ENCODE measurements around the gene CNTFR. TPM values are rescaled to one million over a fixed set of nuclear protein-coding genes. Genes with fewer than 3 reads are reported as not detected.
A peak's percentile ranks its signal among the peaks of the same experiment; 100 is the strongest.

The CNTFR gene
- total and polyA plus RNA-seq, 2 experiments from 2014 or later, result 0.73 to 1.9 TPM

- no peak overlapping the region; the same call in 2 of the 3 replicates for H3K4me3 Mint-ChIP-seq
- Histone ChIP-seq H3K27ac (ENCODE audit: low read depth) (no peak overlapping the region), H3K36me3 (ENCODE audit: insufficient read depth) (no peaks in the 10 kb centered on the region), H4K20me1 (replicated peaks; ENCODE audit: insufficient read depth) (no peaks in the 10 kb centered on the region; the same call in 1 of the 2 replicates), H3K4me1 (ENCODE audit: insufficient read depth) (peaks cover 23% of the 10 kb centered on the region), H3K9me2 (ENCODE audit: insufficient read depth) (no peaks in the 10 kb centered on the region), H2AFZ (no peak overlapping the region), H3K27me3 (ENCODE audit: insufficient read depth) (no peaks in the 10 kb centered on the region), H3F3A (replicated peaks; ENCODE audit: low read depth) (no peaks in the 10 kb centered on the region), H3K79me2 (replicated peaks; ENCODE audit: insufficient read depth) (no peaks in the 10 kb centered on the region), H3K4me2 (no peak overlapping the region; the same call in 1 of the 2 replicates), H3K4me3 (no peak overlapping the region)
- H3K9me3 Mint-ChIP-seq, result no peaks in the 10 kb centered on the region
- TF ChIP-seq ETS1 (IDR thresholded peaks at IDR 0.05) (no peak), EZH2phosphoT487 (IDR thresholded peaks at IDR 0.05; ENCODE audit: unreplicated experiment) (no peak)
- no peaks in the 10 kb centered on the region for H3K36me3 Mint-ChIP-seq (ENCODE audit: low read depth)
- peaks cover 15% of the 10 kb centered on the region for H3K27me3 Mint-ChIP-seq (ENCODE audit: insufficient read depth, low read depth, poor library complexity)
- DNase-seq (ENCODE audit: low spot score), result no peak
- H3K4me1 Mint-ChIP-seq, result peaks cover 41% of the 10 kb centered on the region
- ATAC-seq, result no peak
- H3K27ac Mint-ChIP-seq, result no peak overlapping the region
Measured at GRCh38 chr9:34560599-34561214, 28.8 kb downstream of the CNTFR start.

GRCh38 chr9:34559624-34560455 is 29.7 kb downstream of the CNTFR start:
- no peak overlapping the region for H3K27ac Mint-ChIP-seq
- peaks cover 19% of the 10 kb centered on the region for H3K27me3 Mint-ChIP-seq (ENCODE audit: insufficient read depth, low read depth, poor library complexity)
- no peaks in the 10 kb centered on the region for H3K36me3 Mint-ChIP-seq (ENCODE audit: low read depth)
- H4K20me1 ChIP-seq (replicated peaks; ENCODE audit: insufficient read depth), result no peaks in the 10 kb centered on the region; the same call in 1 of the 2 replicates
- H3K4me3 Mint-ChIP-seq, result peak overlapping the region; percentile 42
- H3K27me3 ChIP-seq (ENCODE audit: insufficient read depth), result no peaks in the 10 kb centered on the region
- no peaks in the 10 kb centered on the region for H3K79me2 ChIP-seq (replicated peaks; ENCODE audit: insufficient read depth)
- DNase-seq (ENCODE audit: low spot score) (no peak), ATAC-seq (peak; percentile 56)
- no peaks in the 10 kb centered on the region for H3K9me3 Mint-ChIP-seq
- 0 out of 2 replicates have a peak overlapping the region, but pooled peaks have one; percentile 23 for H2AFZ ChIP-seq
- no peak overlapping the region for H3K4me3 ChIP-seq
- no peaks in the 10 kb centered on the region for H3F3A ChIP-seq (replicated peaks; ENCODE audit: low read depth)
- H3K4me2 ChIP-seq, result peak overlapping the region; percentile 62; the same call in 1 of the 2 replicates
- H3K27ac ChIP-seq (ENCODE audit: low read depth), result no peak overlapping the region
- peaks cover 41% of the 10 kb centered on the region for H3K4me1 Mint-ChIP-seq
- peaks cover 21% of the 10 kb centered on the region for H3K4me1 ChIP-seq (ENCODE audit: insufficient read depth)
- H3K9me2 ChIP-seq (ENCODE audit: insufficient read depth), result no peaks in the 10 kb centered on the region
- H3K36me3 ChIP-seq (ENCODE audit: insufficient read depth), result no peaks in the 10 kb centered on the region
- TF ChIP-seq JUNB (IDR thresholded peaks at IDR 0.05; ENCODE audit: unreplicated experiment), result no peak
- no peak for TF ChIP-seq EZH2 (IDR thresholded peaks at IDR 0.05; ENCODE audit: low read depth, unreplicated experiment)
- TF ChIP-seq POLR2AphosphoS5 (IDR thresholded peaks at IDR 0.05; ENCODE audit: low read depth), result no peak
- TF ChIP-seq ZNF462 (CRISPR knock-in tag; IDR thresholded peaks at IDR 0.05), result no peak
- TF ChIP-seq ZNF331 (CRISPR knock-in tag; IDR thresholded peaks at IDR 0.05; ENCODE audit: low read depth), result no peak
- TF ChIP-seq STAT1 (IDR thresholded peaks at IDR 0.05; ENCODE audit: unreplicated experiment), result no peak
- no peak for TF ChIP-seq CREB1 (CRISPR knock-in tag; IDR thresholded peaks at IDR 0.05; ENCODE audit: low read depth)
- no peak for TF ChIP-seq ETS1 (IDR thresholded peaks at IDR 0.05)
- no peak for TF ChIP-seq ZNF114 (CRISPR knock-in tag; IDR thresholded peaks at IDR 0.05)

Data from GM23338 (cell line).